ENCODE measurements around the gene DLEC1.

DNA sequence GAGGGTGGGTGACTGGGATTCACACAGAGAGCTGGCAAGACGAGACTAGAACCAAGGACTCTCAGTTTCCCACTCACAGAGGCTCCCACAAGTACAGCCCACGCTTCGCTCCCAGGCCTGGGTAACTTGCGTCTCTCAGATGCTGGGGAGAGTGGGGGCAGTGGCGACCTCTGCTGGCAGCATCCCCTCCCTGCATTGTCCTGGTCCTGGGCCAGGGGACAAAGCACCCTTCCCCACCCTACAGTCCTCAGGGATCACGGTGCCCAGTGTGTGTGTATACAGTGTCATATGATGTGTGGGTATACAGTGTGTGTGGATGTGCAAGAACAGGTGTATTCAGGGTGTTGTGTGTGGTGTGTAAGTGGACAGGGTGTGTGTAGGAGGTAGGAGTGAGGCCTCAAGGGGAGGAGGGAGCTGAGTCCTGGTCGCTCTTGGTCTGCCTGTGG lies 35.6 kb upstream of the DLEC1 start:
- TF ChIP-seq, protein P1, sequence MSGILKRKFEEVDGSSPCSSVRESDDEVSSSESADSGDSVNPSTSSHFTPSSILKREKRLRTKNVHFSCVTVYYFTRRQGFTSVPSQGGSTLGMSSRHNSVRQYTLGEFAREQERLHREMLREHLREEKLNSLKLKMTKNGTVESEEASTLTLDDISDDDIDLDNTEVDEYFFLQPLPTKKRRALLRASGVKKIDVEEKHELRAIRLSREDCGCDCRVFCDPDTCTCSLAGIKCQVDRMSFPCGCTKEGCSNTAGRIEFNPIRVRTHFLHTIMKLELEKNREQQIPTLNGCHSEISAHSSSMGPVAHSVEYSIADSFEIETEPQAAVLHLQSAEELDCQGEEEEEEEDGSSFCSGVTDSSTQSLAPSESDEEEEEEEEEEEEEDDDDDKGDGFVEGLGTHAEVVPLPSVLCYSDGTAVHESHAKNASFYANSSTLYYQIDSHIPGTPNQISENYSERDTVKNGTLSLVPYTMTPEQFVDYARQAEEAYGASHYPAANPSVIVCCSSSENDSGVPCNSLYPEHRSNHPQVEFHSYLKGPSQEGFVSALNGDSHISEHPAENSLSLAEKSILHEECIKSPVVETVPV (CRISPR knock-in tag; IDR thresholded peaks at IDR 0.05): no peak
- TF ChIP-seq ZFP30 (CRISPR knock-in tag; IDR thresholded peaks at IDR 0.05) (no peak), GLIS3 (CRISPR knock-in tag; IDR thresholded peaks at IDR 0.05) (no peak), ARNTL (CRISPR knock-in tag; IDR thresholded peaks at IDR 0.05; ENCODE audit: borderline replicate concordance, low read depth) (no peak), CSDC2 (CRISPR knock-in tag; IDR thresholded peaks at IDR 0.05) (no peak), ZNF8 (CRISPR knock-in tag; IDR thresholded peaks at IDR 0.05) (no peak), ESRRG (CRISPR knock-in tag; IDR thresholded peaks at IDR 0.05) (no peak), PPARA (CRISPR knock-in tag; IDR thresholded peaks at IDR 0.05; ENCODE audit: borderline replicate concordance) (no peak), RARB (CRISPR knock-in tag; IDR thresholded peaks at IDR 0.05) (no peak), OSR1 (CRISPR knock-in tag; IDR thresholded peaks at IDR 0.05) (no peak)
- TF ChIP-seq, protein P2, sequence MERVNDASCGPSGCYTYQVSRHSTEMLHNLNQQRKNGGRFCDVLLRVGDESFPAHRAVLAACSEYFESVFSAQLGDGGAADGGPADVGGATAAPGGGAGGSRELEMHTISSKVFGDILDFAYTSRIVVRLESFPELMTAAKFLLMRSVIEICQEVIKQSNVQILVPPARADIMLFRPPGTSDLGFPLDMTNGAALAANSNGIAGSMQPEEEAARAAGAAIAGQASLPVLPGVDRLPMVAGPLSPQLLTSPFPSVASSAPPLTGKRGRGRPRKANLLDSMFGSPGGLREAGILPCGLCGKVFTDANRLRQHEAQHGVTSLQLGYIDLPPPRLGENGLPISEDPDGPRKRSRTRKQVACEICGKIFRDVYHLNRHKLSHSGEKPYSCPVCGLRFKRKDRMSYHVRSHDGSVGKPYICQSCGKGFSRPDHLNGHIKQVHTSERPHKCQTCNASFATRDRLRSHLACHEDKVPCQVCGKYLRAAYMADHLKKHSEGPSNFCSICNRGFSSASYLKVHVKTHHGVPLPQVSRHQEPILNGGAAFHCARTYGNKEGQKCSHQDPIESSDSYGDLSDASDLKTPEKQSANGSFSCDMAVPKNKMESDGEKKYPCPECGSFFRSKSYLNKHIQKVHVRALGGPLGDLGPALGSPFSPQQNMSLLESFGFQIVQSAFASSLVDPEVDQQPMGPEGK (CRISPR knock-in tag; IDR thresholded peaks at IDR 0.05; ENCODE audit: borderline replicate concordance): no peak

Data from SK-N-SH treated with all-trans-retinoic acid at 6 μM for 48 hours (cell line).